ENCODE results near the gene S1PR4. TPM values are rescaled to one million over a fixed set of nuclear protein-coding genes. Genes with fewer than 3 reads are reported as not detected.
A peak's percentile ranks its signal among the peaks of the same experiment; 100 is the strongest.

Gene S1PR4
- total and polyA plus RNA-seq, 2 of the 13 experiments (the other 11 are each of a cell fraction or from before 2014, with no cell fraction given), result 0.07 to 0.09 TPM

DNA sequence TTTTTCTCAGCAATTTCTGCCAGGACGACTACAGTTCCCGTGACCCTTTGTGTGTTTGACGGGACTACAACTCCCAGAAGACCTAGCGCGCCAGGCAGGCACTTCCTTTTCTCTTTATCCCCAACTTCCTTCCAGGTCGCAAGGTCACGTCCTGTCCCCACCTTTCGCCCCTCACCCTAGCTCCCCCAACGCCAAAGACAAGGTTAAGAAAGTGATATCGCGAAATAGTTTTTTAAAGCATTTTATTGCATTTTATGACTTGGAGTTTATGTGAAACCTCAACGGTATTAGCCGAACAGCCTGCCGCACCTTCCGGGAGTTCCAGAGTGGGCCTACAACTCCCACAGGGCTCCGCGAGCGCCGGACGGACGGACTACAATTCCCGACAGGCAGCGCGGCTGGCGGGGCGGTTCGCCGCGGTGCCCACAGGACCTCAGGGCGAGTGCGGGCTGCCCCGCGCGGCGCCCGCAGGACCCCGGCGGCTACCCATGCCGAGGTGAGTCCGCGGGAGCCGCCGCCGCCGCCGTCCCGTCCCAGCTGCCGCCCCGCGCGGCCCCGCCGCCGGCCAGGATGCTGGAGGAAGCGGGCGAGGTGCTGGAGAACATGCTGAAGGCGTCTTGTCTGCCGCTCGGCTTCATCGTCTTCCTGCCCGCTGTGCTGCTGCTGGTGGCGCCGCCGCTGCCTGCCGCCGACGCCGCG, 7.0 kb downstream of the S1PR4 start, which contains the start of gene NCLN (continued):
- no peak for TF ChIP-seq ZNF740 (CRISPR knock-in tag; IDR thresholded peaks at IDR 0.05)
- TF ChIP-seq ZNF879 (CRISPR knock-in tag; IDR thresholded peaks at IDR 0.05), result no peak
- TF ChIP-seq, protein P1, sequence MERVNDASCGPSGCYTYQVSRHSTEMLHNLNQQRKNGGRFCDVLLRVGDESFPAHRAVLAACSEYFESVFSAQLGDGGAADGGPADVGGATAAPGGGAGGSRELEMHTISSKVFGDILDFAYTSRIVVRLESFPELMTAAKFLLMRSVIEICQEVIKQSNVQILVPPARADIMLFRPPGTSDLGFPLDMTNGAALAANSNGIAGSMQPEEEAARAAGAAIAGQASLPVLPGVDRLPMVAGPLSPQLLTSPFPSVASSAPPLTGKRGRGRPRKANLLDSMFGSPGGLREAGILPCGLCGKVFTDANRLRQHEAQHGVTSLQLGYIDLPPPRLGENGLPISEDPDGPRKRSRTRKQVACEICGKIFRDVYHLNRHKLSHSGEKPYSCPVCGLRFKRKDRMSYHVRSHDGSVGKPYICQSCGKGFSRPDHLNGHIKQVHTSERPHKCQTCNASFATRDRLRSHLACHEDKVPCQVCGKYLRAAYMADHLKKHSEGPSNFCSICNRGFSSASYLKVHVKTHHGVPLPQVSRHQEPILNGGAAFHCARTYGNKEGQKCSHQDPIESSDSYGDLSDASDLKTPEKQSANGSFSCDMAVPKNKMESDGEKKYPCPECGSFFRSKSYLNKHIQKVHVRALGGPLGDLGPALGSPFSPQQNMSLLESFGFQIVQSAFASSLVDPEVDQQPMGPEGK (CRISPR knock-in tag; IDR thresholded peaks at IDR 0.05), result peak; percentile 15; the same call in 1 of the 2 replicates
- peak; percentile 31; the same call in 1 of the 2 replicates for TF ChIP-seq ZNF362 (CRISPR knock-in tag; IDR thresholded peaks at IDR 0.05; ENCODE audit: borderline replicate concordance)
- no peak for TF ChIP-seq MATR3 (CRISPR knock-in tag; IDR thresholded peaks at IDR 0.05)
- TF ChIP-seq KDM5A (IDR thresholded peaks at IDR 0.05; ENCODE audit: borderline replicate concordance, low read length), result peak; percentile 92; the same call in 1 of the 2 replicates
- TF ChIP-seq, protein P2, sequence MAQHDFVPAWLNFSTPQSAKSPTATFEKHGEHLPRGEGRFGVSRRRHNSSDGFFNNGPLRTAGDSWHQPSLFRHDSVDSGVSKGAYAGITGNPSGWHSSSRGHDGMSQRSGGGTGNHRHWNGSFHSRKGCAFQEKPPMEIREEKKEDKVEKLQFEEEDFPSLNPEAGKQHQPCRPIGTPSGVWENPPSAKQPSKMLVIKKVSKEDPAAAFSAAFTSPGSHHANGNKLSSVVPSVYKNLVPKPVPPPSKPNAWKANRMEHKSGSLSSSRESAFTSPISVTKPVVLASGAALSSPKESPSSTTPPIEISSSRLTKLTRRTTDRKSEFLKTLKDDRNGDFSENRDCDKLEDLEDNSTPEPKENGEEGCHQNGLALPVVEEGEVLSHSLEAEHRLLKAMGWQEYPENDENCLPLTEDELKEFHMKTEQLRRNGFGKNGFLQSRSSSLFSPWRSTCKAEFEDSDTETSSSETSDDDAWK (CRISPR knock-in tag; IDR thresholded peaks at IDR 0.05), result no peak
- peak; percentile 79 for TF ChIP-seq ELF1 (CRISPR knock-in tag; IDR thresholded peaks at IDR 0.05)
- TF ChIP-seq ZNF574 (CRISPR knock-in tag; IDR thresholded peaks at IDR 0.05), result peak; percentile 89

Data from HepG2 (cell line).